Activated CD8-positive, alpha-beta memory T cell treated with anti-CD3 and anti-CD28 coated beads, Interleukin-2, amount 50 U/mL, for 24 hours (primary cell): Measurements from ENCODE around the gene BLTP2.
A peak's percentile ranks its signal among the peaks of the same experiment; 100 is the strongest.

Source experiments
- DNase-seq: peaks from one replicate; pipeline ENCODE4 v3.0.0-alpha.2; 2020; ENCODE audit errors: extremely low read depth

BLTP2 gene

GRCh38 chr17:28598799-28599310 is 46.1 kb downstream of the BLTP2 start, which contains the start of gene SPAG5:
TSS of gene SPAG5 (minus strand) at chr17:28599025. CDS start at chr17:28598946, 79 bp downstream.
- DNase-seq: peak; percentile 79

GRCh38 chr17:28598389-28598788 is 46.6 kb downstream of the BLTP2 start:
- no peak for DNase-seq

GRCh38 chr17:28597606-28598383 is 47.2 kb downstream of the BLTP2 start:
- DNase-seq: no peak
